ENCODE measurements around the gene FAM20C. TPM values are rescaled to one million over a fixed set of nuclear protein-coding genes. Genes with fewer than 3 reads are reported as not detected.
A peak's percentile ranks its signal among the peaks of the same experiment; 100 is the strongest.

Gene FAM20C
- total RNA-seq: under 1 TPM; 0.45 to 0.80 TPM

DNA sequence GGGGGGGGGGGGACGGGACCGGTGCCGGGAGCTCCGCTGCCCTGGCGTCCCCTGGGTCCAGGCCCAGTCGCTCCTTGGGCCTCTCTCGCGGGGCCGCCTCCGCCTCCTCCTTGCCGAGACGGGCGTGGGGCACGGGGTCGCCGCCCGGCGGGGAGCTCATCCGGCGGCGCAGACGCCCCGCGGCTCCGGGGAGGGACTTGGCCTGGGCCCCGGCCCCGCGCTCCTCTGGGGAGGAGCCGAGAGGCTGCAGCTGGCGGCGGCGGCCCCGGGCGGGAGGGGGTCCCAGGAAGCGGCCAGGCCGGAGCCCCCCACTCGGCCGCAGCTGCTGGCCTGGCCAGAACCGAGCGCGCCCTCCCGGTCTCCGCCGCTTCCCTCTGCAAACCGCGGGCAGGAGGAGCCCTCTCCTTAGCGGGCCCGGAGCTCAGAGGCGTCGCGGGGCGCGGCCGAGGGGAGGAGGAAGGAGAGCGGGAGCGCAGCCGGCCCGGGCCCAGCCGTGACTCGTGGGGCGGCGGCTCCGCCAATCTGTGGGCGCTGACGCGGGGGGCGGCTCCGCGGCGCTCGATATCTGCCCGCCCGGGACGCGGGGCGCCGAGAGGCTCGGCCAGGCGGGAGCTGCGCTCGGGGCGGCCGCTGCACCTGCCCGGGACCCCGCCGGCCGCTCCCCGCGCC is at the start of gene FAM20C:
Gene FAM20C (plus strand): TSS at position 591 of the 669 bp plus-strand sequence. CDS start 629 bp downstream, outside the sequence.
- intact Hi-C loops (cut with micrococcal nuclease): no loop called here
- Mint-ChIP-seq H3K27ac (no peak within 1 kb of the TSS), H3K4me3 (peak within 1 kb of the TSS; percentile 68), H3K36me3 (peaks cover 2% of the 10 kb centered on the region), H3K4me1 (ENCODE audit: low read depth) (peaks cover 3% of the 10 kb centered on the region), H3K27me3 (peaks cover 45% of the 10 kb centered on the region), H3K9me3 (no peaks in the 10 kb centered on the region)
- ChIA-PET CTCF (no interaction called here), POLR2A (no interaction called here)
- peak; percentile 30 for DNase-seq

DNA sequence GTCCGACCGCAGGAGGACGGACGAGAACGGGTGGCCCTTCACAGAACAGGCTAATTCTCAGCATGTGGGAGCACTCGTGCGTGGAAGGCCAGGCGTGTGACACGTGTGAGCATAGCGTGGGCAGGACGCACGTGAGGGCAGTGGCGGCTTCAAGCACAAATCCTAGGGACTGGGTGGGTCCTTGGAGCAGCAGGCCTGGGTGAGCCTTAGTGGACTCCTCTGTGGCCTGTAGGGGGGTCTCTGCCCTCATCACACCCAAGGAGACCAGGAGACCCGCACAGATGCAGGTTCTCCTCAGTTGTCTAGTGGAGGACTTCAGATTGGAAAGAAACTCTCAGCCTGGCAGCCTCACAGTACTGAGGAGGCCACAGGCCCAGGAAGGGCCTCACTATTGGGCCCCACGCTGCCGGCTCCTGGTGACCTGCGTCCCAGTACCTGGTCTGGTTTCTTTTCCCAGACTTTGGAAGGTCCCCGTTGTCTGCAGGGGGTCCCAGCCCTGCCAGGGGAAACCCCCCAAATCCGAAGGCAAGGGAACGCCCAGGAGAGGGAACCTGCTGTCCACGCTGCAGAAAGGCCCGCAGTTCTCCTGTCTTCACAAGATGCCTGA is 49.1 kb upstream of the FAM20C start:
- Mint-ChIP-seq H3K27ac (no peak overlapping the region), H3K9me3 (no peaks in the 10 kb centered on the region), H3K27me3 (peaks cover 5% of the 10 kb centered on the region), H3K4me3 (no peak overlapping the region), H3K36me3 (peaks cover 3% of the 10 kb centered on the region), H3K4me1 (ENCODE audit: low read depth) (no peaks in the 10 kb centered on the region)
- intact Hi-C loops (cut with micrococcal nuclease): no loop called here
- ChIA-PET POLR2A (no interaction called here), CTCF (no interaction called here)
- DNase-seq: no peak

GRCh38 chr7:143811-144453 is 48.4 kb upstream of the FAM20C start:
- ChIA-PET CTCF (no interaction called here), POLR2A (no interaction called here)
- H3K4me3 Mint-ChIP-seq: no peak overlapping the region
- intact Hi-C loops (cut with micrococcal nuclease): no loop called here
- H3K27ac Mint-ChIP-seq: no peak overlapping the region
- peaks cover 4% of the 10 kb centered on the region for H3K4me1 Mint-ChIP-seq (ENCODE audit: low read depth)
- no peak for DNase-seq
- peaks cover 3% of the 10 kb centered on the region for H3K36me3 Mint-ChIP-seq
- peaks cover 3% of the 10 kb centered on the region for H3K27me3 Mint-ChIP-seq
- no peaks in the 10 kb centered on the region for H3K9me3 Mint-ChIP-seq

- ChIA-PET POLR2A (no interaction called here), CTCF (no interaction called here)
- H3K27ac Mint-ChIP-seq: no peak overlapping the region
- H3K9me3 Mint-ChIP-seq: no peaks in the 10 kb centered on the region
- peaks cover 3% of the 10 kb centered on the region for H3K27me3 Mint-ChIP-seq
- intact Hi-C loops (cut with micrococcal nuclease): no loop called here
- peaks cover 3% of the 10 kb centered on the region for H3K36me3 Mint-ChIP-seq
- no peak for DNase-seq
- H3K4me1 Mint-ChIP-seq (ENCODE audit: low read depth): peaks cover 8% of the 10 kb centered on the region
- no peak overlapping the region for H3K4me3 Mint-ChIP-seq
Observed at GRCh38 chr7:144454-144826, 47.9 kb upstream of the FAM20C start.

GRCh38 chr7:145863-146262 is 46.5 kb upstream of the FAM20C start:
- DNase-seq: no peak
- Mint-ChIP-seq H3K27me3 (no peaks in the 10 kb centered on the region), H3K27ac (no peak overlapping the region), H3K4me1 (ENCODE audit: low read depth) (peaks cover 19% of the 10 kb centered on the region), H3K4me3 (no peak overlapping the region), H3K9me3 (no peaks in the 10 kb centered on the region), H3K36me3 (peaks cover 3% of the 10 kb centered on the region)
- intact Hi-C loops (cut with micrococcal nuclease): no loop called here
- ChIA-PET POLR2A (no interaction called here), CTCF (no interaction called here)

DNA sequence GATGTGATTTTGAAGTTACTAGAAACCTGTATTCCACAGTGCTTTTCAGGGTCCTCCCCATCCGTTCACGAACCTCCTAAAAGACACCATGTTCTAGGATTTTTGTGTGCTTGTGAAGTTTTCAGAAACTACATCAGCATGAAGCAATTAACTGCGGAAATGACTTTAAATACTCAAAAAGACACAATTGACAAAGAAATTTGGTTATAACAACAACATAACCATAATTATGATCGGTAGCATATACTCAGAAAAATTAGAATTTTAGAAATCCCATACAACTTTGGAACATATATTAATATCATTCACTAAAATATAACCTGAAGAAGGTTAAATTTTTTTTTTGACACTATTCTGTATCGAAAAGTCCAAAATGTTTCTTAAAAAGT is 43.8 kb upstream of the FAM20C start:
- DNase-seq: no peak
- Mint-ChIP-seq H3K27me3 (no peaks in the 10 kb centered on the region), H3K9me3 (no peaks in the 10 kb centered on the region), H3K27ac (peak overlapping the region; percentile 96), H3K4me3 (peak overlapping the region; percentile 91), H3K4me1 (ENCODE audit: low read depth) (peaks cover 21% of the 10 kb centered on the region), H3K36me3 (peaks cover 3% of the 10 kb centered on the region)
- CTCF ChIA-PET: no interaction called here
- POLR2A ChIA-PET: no interaction called here
- intact Hi-C loops (cut with micrococcal nuclease): loop anchor here (2.0 kb wide), 1 partner anchor 728 kb away; the partner anchor contains the start of gene GET4

DNA sequence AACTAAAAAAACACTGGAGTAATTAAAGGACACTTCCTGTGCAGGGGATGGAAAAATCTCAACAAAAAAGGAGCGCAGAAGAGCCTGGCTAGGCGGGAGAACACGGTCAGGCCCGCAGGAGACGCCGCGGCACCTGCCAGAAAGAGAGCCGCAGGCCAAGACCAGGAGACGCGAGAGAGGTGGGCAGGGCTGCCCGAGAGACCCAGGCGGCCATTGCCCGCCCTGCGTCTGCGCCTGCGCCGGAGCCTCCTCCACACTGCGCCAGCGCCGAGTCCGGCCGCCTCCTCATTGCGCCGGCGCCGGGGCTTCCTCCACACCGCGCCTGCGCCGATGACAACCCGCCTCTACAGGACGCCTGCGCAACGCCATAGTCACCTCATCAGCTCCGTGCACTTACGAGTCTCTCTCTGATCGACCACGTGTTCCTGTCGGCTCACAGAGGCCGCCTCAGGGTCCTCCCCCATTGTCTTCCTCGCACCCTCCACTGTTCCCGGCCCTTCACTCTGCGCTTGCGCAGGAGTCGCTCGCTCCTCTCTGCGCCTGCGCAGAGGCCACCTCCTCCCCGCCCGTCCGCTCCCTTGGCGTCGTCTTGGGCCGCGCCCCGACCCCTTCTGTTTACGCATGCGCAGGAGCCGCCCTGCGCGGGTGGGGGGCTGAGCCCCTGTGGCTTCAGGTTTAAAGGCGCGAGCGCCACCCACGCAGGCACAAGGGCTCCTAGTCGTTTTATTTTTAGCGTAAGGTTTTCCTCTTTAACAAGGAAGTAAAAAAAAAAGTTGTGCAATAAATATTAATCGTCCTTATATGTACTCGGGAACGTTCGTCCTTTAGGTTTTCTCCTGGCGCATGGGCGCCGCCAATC is 43.2 kb upstream of the FAM20C start:
- ChIA-PET POLR2A (no interaction called here), CTCF (no interaction called here)
- DNase-seq: peak; percentile 98
- Mint-ChIP-seq H3K27ac (peak overlapping the region; percentile 96), H3K4me3 (peak overlapping the region; percentile 91), H3K36me3 (peaks cover 3% of the 10 kb centered on the region), H3K27me3 (no peaks in the 10 kb centered on the region), H3K4me1 (ENCODE audit: low read depth) (peaks cover 21% of the 10 kb centered on the region), H3K9me3 (no peaks in the 10 kb centered on the region)
- intact Hi-C loops (cut with micrococcal nuclease): loop anchor here (2.0 kb wide), 1 partner anchor 728 kb away; the partner anchor contains the start of gene GET4

- ChIA-PET CTCF (interaction anchor here (0.7 kb wide), 1 partner anchor 36 kb away, joined by 3 read pairs; no protein-coding TSS in a partner anchor), POLR2A (no interaction called here)
- DNase-seq: peak; percentile 54
- Mint-ChIP-seq H3K27ac (peak overlapping the region; percentile 96), H3K27me3 (no peaks in the 10 kb centered on the region), H3K36me3 (peaks cover 3% of the 10 kb centered on the region), H3K9me3 (no peaks in the 10 kb centered on the region), H3K4me3 (peak overlapping the region; percentile 91), H3K4me1 (ENCODE audit: low read depth) (peaks cover 21% of the 10 kb centered on the region)
- intact Hi-C loops (cut with micrococcal nuclease): loop anchor here (2.0 kb wide), 1 partner anchor 727 kb away; the partner anchor contains the start of gene GET4
Observed at GRCh38 chr7:149791-150636, 42.4 kb upstream of the FAM20C start.

DNA sequence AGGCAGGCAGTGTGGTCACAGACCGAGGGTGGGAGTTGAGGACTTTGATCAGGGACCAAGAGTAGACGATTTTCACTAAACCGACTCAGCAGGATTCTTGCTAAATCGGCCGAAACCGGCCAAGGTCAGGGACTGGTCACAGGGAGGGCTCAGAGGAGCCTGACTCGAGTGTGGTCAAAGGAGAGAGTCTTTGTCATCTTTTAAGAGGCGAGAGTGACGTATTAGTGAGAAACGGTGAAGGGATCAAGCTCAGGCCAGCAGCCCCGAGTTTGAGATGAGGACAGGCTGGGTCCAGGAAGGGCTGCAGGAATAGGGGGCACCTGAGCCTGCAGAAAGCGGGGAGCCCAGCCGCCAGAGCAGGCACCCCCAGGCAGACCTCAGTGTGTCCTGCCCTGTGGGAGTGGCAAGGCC is 41.6 kb upstream of the FAM20C start:
- peak overlapping the region; percentile 28 for H3K27ac Mint-ChIP-seq
- H3K4me1 Mint-ChIP-seq (ENCODE audit: low read depth): peaks cover 21% of the 10 kb centered on the region
- POLR2A ChIA-PET: no interaction called here
- CTCF ChIA-PET: no interaction called here
- DNase-seq: no peak
- no peaks in the 10 kb centered on the region for H3K9me3 Mint-ChIP-seq
- no peaks in the 10 kb centered on the region for H3K27me3 Mint-ChIP-seq
- peaks cover 3% of the 10 kb centered on the region for H3K36me3 Mint-ChIP-seq
- intact Hi-C loops (cut with micrococcal nuclease): no loop called here
- peak overlapping the region; percentile 91 for H3K4me3 Mint-ChIP-seq

DNA sequence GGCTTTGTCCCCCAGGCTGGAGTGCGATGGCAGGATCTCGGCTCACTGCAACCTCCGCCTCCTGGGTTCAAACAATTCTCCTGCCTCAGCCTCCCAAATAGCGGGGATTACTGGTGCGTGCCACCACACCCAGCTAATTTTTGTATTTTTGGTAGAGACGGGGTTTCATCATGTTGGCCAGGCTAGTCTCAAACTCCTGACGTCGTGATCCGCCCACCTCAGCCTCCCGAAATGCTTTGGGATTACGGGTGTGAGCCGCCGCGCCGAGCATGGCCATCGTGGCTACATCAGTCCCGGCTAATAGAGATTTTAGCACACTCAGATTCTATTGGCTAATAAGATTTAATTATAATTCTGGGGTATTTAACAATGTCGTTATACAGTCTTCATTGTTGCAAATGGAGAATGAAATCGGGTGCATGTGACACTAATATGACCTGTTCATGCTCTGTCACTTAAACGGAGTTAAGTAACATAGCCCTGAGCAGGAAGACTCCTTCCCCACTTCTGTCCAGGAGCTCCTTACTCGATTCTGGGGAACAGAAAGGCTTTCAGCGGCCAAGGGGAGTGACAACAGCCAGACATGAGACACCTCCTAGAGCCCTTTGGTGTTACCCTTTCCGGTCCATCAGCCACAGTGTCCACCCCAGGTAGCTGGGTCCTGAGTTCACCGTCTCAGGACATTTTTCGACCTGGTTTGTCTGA is 40.9 kb upstream of the FAM20C start:
- no peak overlapping the region for H3K27ac Mint-ChIP-seq
- ChIA-PET POLR2A (no interaction called here), CTCF (no interaction called here)
- H3K27me3 Mint-ChIP-seq: no peaks in the 10 kb centered on the region
- intact Hi-C loops (cut with micrococcal nuclease): no loop called here
- H3K4me3 Mint-ChIP-seq: no peak overlapping the region
- no peaks in the 10 kb centered on the region for H3K9me3 Mint-ChIP-seq
- DNase-seq: no peak
- H3K36me3 Mint-ChIP-seq: peaks cover 3% of the 10 kb centered on the region
- peaks cover 21% of the 10 kb centered on the region for H3K4me1 Mint-ChIP-seq (ENCODE audit: low read depth)

DNA sequence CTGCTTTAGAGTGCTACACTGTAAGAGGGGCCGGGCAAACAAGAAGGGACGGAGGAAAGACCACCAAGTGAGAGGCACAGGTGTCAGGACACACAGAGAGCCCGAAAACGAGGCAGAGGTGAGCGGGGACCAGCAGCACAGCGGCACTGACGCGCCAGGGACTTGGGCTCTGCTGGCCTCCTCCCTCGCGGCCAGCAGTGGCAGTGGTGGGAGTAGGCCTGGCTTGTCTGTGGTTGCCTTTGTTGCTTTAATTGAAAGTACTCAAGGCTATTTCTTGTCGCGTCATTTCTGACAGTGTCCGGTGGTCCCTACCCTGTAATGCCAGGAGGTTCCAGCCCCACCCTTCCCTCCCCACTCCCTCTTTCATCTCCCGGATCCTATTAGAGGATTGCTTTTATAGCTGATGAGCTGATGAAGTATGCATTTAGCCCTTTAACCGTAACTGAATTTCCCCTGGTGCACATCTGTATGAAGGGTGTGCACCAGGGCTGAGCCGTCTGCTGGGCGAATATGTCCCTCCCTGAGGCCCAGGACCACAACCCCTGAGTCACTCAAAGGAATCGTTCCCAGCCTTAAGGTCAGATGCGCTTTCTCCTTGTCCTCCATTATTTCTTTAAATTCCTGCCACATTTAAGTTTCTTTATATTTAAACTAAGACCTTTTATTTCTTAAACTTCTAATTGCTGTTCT is 39.5 kb upstream of the FAM20C start:
- H3K9me3 Mint-ChIP-seq: no peaks in the 10 kb centered on the region
- intact Hi-C loops (cut with micrococcal nuclease): no loop called here
- no peak overlapping the region for H3K4me3 Mint-ChIP-seq
- DNase-seq: no peak
- no peaks in the 10 kb centered on the region for H3K27me3 Mint-ChIP-seq
- peaks cover 21% of the 10 kb centered on the region for H3K4me1 Mint-ChIP-seq (ENCODE audit: low read depth)
- CTCF ChIA-PET: no interaction called here
- POLR2A ChIA-PET: no interaction called here
- no peaks in the 10 kb centered on the region for H3K36me3 Mint-ChIP-seq
- no peak overlapping the region for H3K27ac Mint-ChIP-seq

Data from activated CD4-positive, alpha-beta memory T cell treated with anti-CD3 and anti-CD28 coated beads for 36 hours (primary cell).